Activated CD8-positive, alpha-beta T cell treated with anti-CD3 and anti-CD28 coated beads for 36 hours (primary cell): ENCODE results near the gene PTPA. TPM values are rescaled to one million over a fixed set of nuclear protein-coding genes. Genes with fewer than 3 reads are reported as not detected.
"Not testable (repeated sequence)": the region's sequence is repeated elsewhere in the genome, so short reads cannot be mapped to it uniquely, and the experiment has no call there.

Source experiments
- ATAC-seq: fragments of 200-7000 bp; cut with Tn5 transposase; one replicate; pipeline ENCODE4 v1.10.0; 2021; ENCODE audit warnings: mild to moderate bottlenecking, moderate library complexity
- CTCF ChIA-PET: fragments of 350-600 bp; sonication (Branson Sonifier 250); formaldehyde crosslinking; loops from one replicate; lab custom pipeline; 2021; ENCODE audit warnings: antibody characterized with exemption; lab: Charles Lee
- POLR2A ChIA-PET: fragments of 350-600 bp; sonication (Branson Sonifier 250); formaldehyde crosslinking; loops from one replicate; lab custom pipeline; 2021; ENCODE audit warnings: antibody characterized with exemption; lab: Charles Lee
- DNase-seq: peaks from one replicate; pipeline ENCODE4 v3.0.0-alpha.2; 2020
- H3K27ac Mint-ChIP-seq: one replicate; pipeline ENCODE4 v1.8.0; 2021; ENCODE audit warnings: mild to moderate bottlenecking, mixed read lengths
- H3K27me3 Mint-ChIP-seq: one replicate; pipeline ENCODE4 v1.8.0; 2021; ENCODE audit warnings: mixed read lengths
- H3K36me3 Mint-ChIP-seq: one replicate; pipeline ENCODE4 v1.8.0; 2021; ENCODE audit warnings: low read depth, mixed read lengths
- H3K4me1 Mint-ChIP-seq: one replicate; pipeline ENCODE4 v1.8.0; 2021; ENCODE audit warnings: low read depth, mixed read lengths
- H3K4me3 Mint-ChIP-seq: one replicate; pipeline ENCODE4 v1.8.0; 2021; ENCODE audit warnings: mild to moderate bottlenecking, moderate library complexity, mixed read lengths
- H3K9me3 Mint-ChIP-seq: one replicate; pipeline ENCODE4 v1.8.0; 2021; ENCODE audit warnings: mixed read lengths
- intact Hi-C: fragments of 100-400 bp; cut with micrococcal nuclease; formaldehyde crosslinking; loops from one replicate; pipeline ENCODE4 v1.10.0; 2022
- total RNA-seq, 2 experiments: library from RNA; stranded (reverse); gene quantifications; one replicate each; pipeline ENCODE4 v1.2.3, GENCODE V29; 2021
- TF ChIP-seq, protein P1 (sequence below): fragments of 200-600 bp; IDR thresholded peaks from one replicate; pipeline ENCODE4 v1.8.0; 2022; ENCODE audit warnings: antibody characterized with exemption, mild to moderate bottlenecking

PTPA gene
- total RNA-seq, 2 experiments from 2014 or later, result 95.3 to 98.5 TPM

DNA sequence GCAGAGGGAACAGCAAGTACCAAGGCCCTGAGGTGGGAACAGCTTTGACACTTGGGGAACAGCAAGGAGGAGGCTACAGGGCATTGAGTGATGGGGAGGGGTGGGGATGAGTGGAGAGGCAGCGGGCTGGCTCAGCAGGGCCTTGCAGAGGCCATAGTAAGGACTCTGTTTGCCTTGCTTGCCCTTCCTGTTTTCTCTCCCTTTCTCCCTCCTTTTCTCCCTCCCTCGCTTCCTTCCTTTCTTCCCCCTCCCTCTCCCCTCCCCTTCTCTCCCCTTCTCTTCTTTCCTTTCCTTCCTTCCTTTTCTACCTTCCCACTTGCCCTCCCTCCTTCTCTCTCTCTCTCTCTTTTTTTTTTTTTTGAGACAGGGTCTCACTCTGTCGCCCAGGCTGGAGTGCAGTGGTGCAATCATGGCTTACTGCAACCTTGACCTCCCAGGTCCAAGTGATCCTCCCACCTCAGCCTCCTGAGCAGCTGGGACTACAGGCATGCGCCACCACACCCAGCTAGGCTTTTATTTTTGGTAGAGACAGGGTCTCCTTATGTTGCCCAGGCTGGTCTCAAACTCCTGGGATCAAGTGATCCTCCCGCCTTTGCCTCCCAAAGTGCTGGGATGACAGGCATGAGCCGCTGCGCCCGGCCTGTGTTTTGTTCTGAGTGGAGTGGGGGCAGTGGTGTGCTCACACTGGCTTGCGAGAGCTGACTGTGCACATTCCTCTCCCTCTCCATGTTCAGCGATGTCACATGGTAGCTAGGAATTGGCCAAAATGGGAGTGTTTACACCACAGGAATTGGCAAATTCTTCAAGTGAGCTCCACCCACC is 49.7 kb downstream of the PTPA start:
- DNase-seq (no peak), ATAC-seq (no peak)
- Mint-ChIP-seq H3K27me3 (no peaks in the 10 kb centered on the region), H3K4me3 (no peak overlapping the region), H3K27ac (no peak overlapping the region), H3K9me3 (no peaks in the 10 kb centered on the region), H3K4me1 (no peaks in the 10 kb centered on the region), H3K36me3 (no peaks in the 10 kb centered on the region)
- ChIA-PET POLR2A (interaction anchor here (1.1 kb wide), 1 partner anchor 9 kb away, joined by 3 read pairs; no protein-coding TSS in a partner anchor), CTCF (interaction anchor here (0.9 to 3.7 kb wide), 4 partner anchors 14 to 29 kb away, joined by 3 to 18 read pairs (median 4); no protein-coding TSS in a partner anchor)
- TF ChIP-seq, protein P1, sequence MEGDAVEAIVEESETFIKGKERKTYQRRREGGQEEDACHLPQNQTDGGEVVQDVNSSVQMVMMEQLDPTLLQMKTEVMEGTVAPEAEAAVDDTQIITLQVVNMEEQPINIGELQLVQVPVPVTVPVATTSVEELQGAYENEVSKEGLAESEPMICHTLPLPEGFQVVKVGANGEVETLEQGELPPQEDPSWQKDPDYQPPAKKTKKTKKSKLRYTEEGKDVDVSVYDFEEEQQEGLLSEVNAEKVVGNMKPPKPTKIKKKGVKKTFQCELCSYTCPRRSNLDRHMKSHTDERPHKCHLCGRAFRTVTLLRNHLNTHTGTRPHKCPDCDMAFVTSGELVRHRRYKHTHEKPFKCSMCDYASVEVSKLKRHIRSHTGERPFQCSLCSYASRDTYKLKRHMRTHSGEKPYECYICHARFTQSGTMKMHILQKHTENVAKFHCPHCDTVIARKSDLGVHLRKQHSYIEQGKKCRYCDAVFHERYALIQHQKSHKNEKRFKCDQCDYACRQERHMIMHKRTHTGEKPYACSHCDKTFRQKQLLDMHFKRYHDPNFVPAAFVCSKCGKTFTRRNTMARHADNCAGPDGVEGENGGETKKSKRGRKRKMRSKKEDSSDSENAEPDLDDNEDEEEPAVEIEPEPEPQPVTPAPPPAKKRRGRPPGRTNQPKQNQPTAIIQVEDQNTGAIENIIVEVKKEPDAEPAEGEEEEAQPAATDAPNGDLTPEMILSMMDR, result no peak
- intact Hi-C loops, result no loop called here

DNA sequence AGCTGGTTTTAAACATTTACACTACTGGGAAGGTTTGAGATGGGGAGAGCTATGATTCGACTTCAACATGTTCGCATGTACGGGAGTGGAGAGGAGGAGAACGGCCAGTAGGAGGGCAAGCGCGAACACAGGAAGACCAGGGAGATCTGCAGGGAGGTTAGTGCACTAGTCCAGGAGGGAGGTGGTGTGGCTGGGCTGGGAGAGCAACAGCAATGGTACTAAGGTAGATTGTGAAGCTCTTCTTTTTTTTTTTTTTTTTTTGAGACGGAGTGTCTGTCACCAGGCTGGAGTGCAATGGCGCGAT is 50.3 kb downstream of the PTPA start:
- Mint-ChIP-seq H3K36me3 (no peaks in the 10 kb centered on the region), H3K9me3 (no peaks in the 10 kb centered on the region), H3K27ac (no peak overlapping the region), H3K4me3 (no peak overlapping the region), H3K27me3 (no peaks in the 10 kb centered on the region), H3K4me1 (no peaks in the 10 kb centered on the region)
- TF ChIP-seq, protein P1, result no peak
- CTCF ChIA-PET, result interaction anchor here (0.9 to 3.7 kb wide), 3 partner anchors 13 to 29 kb away, joined by 3 to 18 read pairs (median 6); no protein-coding TSS in a partner anchor
- POLR2A ChIA-PET, result interaction anchor here (1.1 kb wide), 2 partner anchors 9 to 21 kb away, joined by 3 read pairs; no protein-coding TSS in a partner anchor
- no peak for DNase-seq
- intact Hi-C loops, result no loop called here
- ATAC-seq, result no peak

DNA sequence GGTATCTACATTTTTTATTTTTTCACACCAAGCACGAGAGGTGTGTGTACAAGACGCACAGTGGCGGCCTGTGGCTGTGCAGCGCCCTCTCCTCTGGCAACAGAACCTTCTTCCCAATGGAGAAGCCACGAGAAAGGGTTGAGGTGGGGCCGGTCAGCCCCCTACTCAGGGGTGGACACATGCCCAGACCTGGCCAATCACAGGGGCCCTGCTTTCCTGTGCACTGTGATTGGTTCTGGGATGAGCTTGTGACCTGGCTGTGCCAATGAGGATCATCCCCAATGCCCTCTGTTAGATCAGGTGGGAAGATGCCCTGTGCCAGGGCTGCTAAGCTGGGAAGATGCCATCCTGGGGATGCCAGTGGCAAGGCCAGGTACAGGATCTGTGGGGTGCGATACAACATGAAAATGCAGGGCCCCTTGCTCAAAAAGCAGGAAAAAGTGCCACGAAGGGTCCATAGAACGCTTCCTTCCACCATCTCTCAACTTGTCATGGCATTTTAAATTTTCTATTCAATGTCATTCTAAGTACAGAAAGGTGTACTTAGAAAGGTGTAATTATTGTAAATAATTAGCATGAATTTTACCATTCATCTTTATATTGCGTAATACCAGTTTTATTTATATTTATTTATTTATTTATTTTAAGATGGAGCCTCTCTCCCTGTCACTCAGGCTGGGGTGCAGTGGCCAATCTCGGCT is 51.4 kb downstream of the PTPA start:
- intact Hi-C loops, result no loop called here
- ChIA-PET CTCF (interaction anchor here (0.8 to 5.2 kb wide), 3 partner anchors 12 to 20 kb away, joined by 3 to 31 read pairs (median 18); no protein-coding TSS in a partner anchor), POLR2A (interaction anchor here (0.7 to 1.4 kb wide), 3 partner anchors 15 to 23 kb away, joined by 3 read pairs; no protein-coding TSS in a partner anchor)
- H3K27ac Mint-ChIP-seq, result no peak overlapping the region
- ATAC-seq (no peak), DNase-seq (no peak)
- H3K36me3 Mint-ChIP-seq, result no peaks in the 10 kb centered on the region
- peaks cover 9% of the 10 kb centered on the region for H3K4me1 Mint-ChIP-seq
- no peaks in the 10 kb centered on the region for H3K27me3 Mint-ChIP-seq
- TF ChIP-seq, protein P1, result no peak
- H3K4me3 Mint-ChIP-seq, result no peak overlapping the region
- H3K9me3 Mint-ChIP-seq, result no peaks in the 10 kb centered on the region

DNA sequence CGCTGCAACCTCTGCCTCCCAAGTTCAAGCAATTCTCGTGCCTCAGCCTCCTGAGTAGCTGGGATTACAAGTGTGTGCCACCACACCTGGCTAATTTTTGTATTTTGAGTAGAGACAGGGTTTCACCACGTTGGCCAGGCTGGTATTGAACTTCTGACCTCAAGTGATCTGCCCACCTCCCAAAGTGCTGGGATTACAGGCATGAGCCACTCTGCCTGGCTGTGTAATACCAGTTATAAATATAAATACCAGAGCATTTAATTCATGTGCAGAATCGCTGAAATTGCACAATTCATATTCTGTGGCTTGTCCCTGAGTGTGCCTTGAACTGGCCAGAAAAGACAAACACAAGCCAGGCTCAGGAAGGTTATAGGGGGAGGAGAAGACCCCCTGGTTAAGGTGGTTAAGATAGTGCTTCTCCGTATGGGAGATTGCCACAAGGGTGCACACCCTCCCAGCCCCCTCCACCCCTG is 52.0 kb downstream of the PTPA start:
- H3K27ac Mint-ChIP-seq, ATAC-seq, H3K4me3 Mint-ChIP-seq, H3K27me3 Mint-ChIP-seq, H3K36me3 Mint-ChIP-seq, H3K9me3 Mint-ChIP-seq, DNase-seq, intact Hi-C loops: not testable (repeated sequence)
- peaks cover 14% of the 10 kb centered on the region for H3K4me1 Mint-ChIP-seq
- ChIA-PET CTCF (interaction anchor here (0.8 to 5.2 kb wide), 2 partner anchors 12 to 21 kb away, joined by 3 to 31 read pairs; no protein-coding TSS in a partner anchor), POLR2A (interaction anchor here (1.4 kb wide), 1 partner anchor 14 kb away, joined by 3 read pairs; no protein-coding TSS in a partner anchor)

DNA sequence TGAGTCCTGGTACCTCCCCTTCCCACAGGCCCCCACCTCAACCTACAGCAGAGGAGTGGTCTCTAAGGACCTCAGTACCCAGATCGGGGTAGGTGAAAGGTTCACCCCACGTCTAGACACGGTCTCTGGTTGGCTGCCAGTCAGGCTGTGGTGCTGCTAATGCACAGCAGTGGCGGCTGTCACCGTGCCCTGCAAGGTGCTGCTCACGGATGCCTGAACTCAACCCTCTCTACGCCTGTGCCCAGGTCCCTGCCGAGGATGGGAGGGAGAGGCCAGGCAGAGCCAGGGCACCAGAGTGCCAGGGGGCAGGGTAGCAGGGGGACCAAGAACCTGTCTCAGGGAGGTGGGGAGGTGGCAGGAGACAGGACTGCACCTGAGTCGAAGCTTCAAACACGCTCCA is 52.5 kb downstream of the PTPA start:
- no peak for DNase-seq
- Mint-ChIP-seq H3K4me1 (peaks cover 14% of the 10 kb centered on the region), H3K27me3 (no peaks in the 10 kb centered on the region), H3K36me3 (no peaks in the 10 kb centered on the region), H3K27ac (no peak overlapping the region), H3K4me3 (no peak overlapping the region), H3K9me3 (no peaks in the 10 kb centered on the region)
- TF ChIP-seq, protein P1, result no peak
- intact Hi-C loops, result no loop called here
- ChIA-PET CTCF (interaction anchor here (1.7 to 5.2 kb wide), 2 partner anchors 10 to 21 kb away, joined by 6 to 31 read pairs; no protein-coding TSS in a partner anchor), POLR2A (interaction anchor here (1.4 kb wide), 1 partner anchor 14 kb away, joined by 3 read pairs; no protein-coding TSS in a partner anchor)
- ATAC-seq, result no peak
